Activated T-cell treated with anti-CD3 and anti-CD28 coated beads, Interleukin-2, amount 50 U/mL, for 72 hours (primary cell): ENCODE results near the gene TTYH1. TPM values are rescaled to one million over a fixed set of nuclear protein-coding genes. Genes with fewer than 3 reads are reported as not detected.
"Not testable (repeated sequence)": the region's sequence is repeated elsewhere in the genome, so short reads cannot be mapped to it uniquely, and the experiment has no call there.

Experiments used
- ATAC-seq, 2 donors: fragments of 150-1000 bp; cut with Tn5 transposase; replicated peaks in 1 of 2; 2 replicates each; pipeline ENCODE4 v1.10.0; 2021; ENCODE audit warnings: moderate library complexity in 2 of 2, mild to moderate bottlenecking in 1 of 2
- DNase-seq, 2 donors: peaks; one replicate each; pipeline ENCODE4 v3.0.0; 2021 to 2022; ENCODE audit warnings: mixed read lengths in 1 of 2
- H3K27ac Mint-ChIP-seq: one replicate; pipeline ENCODE4 v1.8.0; 2022; ENCODE audit warnings: mild to moderate bottlenecking, moderate library complexity, mixed read lengths
- H3K27me3 Mint-ChIP-seq: one replicate; pipeline ENCODE4 v1.8.0; 2022; ENCODE audit warnings: low read depth, mixed read lengths
- H3K36me3 Mint-ChIP-seq, 2 donors: one replicate each; pipeline ENCODE4 v1.8.0; 2022; ENCODE audit warnings: mixed read lengths in 2 of 2, mild to moderate bottlenecking in 1 of 2; ENCODE audit not compliant: insufficient read depth in 2 of 2
- H3K4me1 Mint-ChIP-seq: one replicate; pipeline ENCODE4 v1.8.0; 2022; ENCODE audit warnings: low read depth, mixed read lengths
- H3K4me3 Mint-ChIP-seq, 2 donors: one replicate each; pipeline ENCODE4 v1.8.0; 2022; ENCODE audit warnings: mild to moderate bottlenecking in 2 of 2, mixed read lengths in 2 of 2, moderate library complexity in 2 of 2
- H3K9me3 Mint-ChIP-seq, 2 donors: one replicate each; pipeline ENCODE4 v1.8.0; 2022; ENCODE audit warnings: mixed read lengths in 2 of 2
- total RNA-seq, 2 donors: library from RNA; stranded (reverse); gene quantifications; one replicate each; pipeline ENCODE4 v1.2.3, GENCODE V29; 2022

The TTYH1 gene
- total RNA-seq, 2 donors from 2014 or later, result 0.32 to 0.41 TPM

GRCh38 chr19:54464044-54464629 is 48.9 kb downstream of the TTYH1 start:
- Mint-ChIP-seq H3K27me3 (peaks cover 4% of the 10 kb centered on the region), H3K9me3 (no peaks in the 10 kb centered on the region), H3K4me1 (peaks cover 31% of the 10 kb centered on the region), H3K36me3 (peaks cover 3 to 9% of the 10 kb centered on the region in 2 donors), H3K4me3 (peak overlapping the region; percentile 83 to 85), H3K27ac (peak overlapping the region; percentile 85)
- ATAC-seq (peak; percentile 71 to 73), DNase-seq (peak; percentile 96 to 98)

- peak; percentile 62 to 64 for ATAC-seq
- H3K4me3 Mint-ChIP-seq, result peak overlapping the region; percentile 83 to 85
- H3K27ac Mint-ChIP-seq, result peak overlapping the region; percentile 85
- peaks cover 3 to 9% of the 10 kb centered on the region in 2 donors for H3K36me3 Mint-ChIP-seq
- no peaks in the 10 kb centered on the region for H3K9me3 Mint-ChIP-seq
- peak; percentile 93 to 94 for DNase-seq
- H3K4me1 Mint-ChIP-seq, result peaks cover 26% of the 10 kb centered on the region
- H3K27me3 Mint-ChIP-seq, result peaks cover 11% of the 10 kb centered on the region
Measured at GRCh38 chr19:54464630-54465425, 49.6 kb downstream of the TTYH1 start.

GRCh38 chr19:54465426-54466109 is 50.3 kb downstream of the TTYH1 start:
- peaks cover 3 to 9% of the 10 kb centered on the region in 2 donors for H3K36me3 Mint-ChIP-seq
- peaks cover 31% of the 10 kb centered on the region for H3K4me1 Mint-ChIP-seq
- H3K27me3 Mint-ChIP-seq, result peaks cover 18% of the 10 kb centered on the region
- peak overlapping the region; percentile 48 for H3K27ac Mint-ChIP-seq
- no peak for ATAC-seq
- no peak for DNase-seq
- peak overlapping the region; percentile 77 to 79 for H3K4me3 Mint-ChIP-seq
- no peaks in the 10 kb centered on the region for H3K9me3 Mint-ChIP-seq

GRCh38 chr19:54466110-54466480 is 50.8 kb downstream of the TTYH1 start:
- not testable (repeated sequence) for ATAC-seq
- H3K27ac Mint-ChIP-seq, result peak overlapping the region; percentile 48
- H3K4me1 Mint-ChIP-seq, result peaks cover 35% of the 10 kb centered on the region

GRCh38 chr19:54469496-54469934 is 54.3 kb downstream of the TTYH1 start:
- H3K27ac Mint-ChIP-seq, result no peak overlapping the region
- no peaks in the 10 kb centered on the region for H3K9me3 Mint-ChIP-seq
- H3K4me1 Mint-ChIP-seq, result peaks cover 30% of the 10 kb centered on the region
- H3K4me3 Mint-ChIP-seq, result no peak overlapping the region
- peaks cover 34% of the 10 kb centered on the region for H3K27me3 Mint-ChIP-seq
- no peak for DNase-seq
- H3K36me3 Mint-ChIP-seq, result peaks cover 0 to 6% of the 10 kb centered on the region in 2 donors
- no peak for ATAC-seq

More at GRCh38 chr19:54466110-54466480, 50.8 kb downstream of the TTYH1 start:
- Mint-ChIP-seq H3K27me3 (peaks cover 21% of the 10 kb centered on the region), H3K4me3 (peak overlapping the region; percentile 77 to 79)
- DNase-seq, H3K9me3 Mint-ChIP-seq, H3K36me3 Mint-ChIP-seq: not testable (repeated sequence)

GRCh38 chr19:54470276-54470887 is 55.1 kb downstream of the TTYH1 start:
- no peaks in the 10 kb centered on the region for H3K9me3 Mint-ChIP-seq
- ATAC-seq (peak in 1 of 2 donors; percentile 18), DNase-seq (no peak)
- no peak overlapping the region for H3K27ac Mint-ChIP-seq
- H3K27me3 Mint-ChIP-seq, result peaks cover 34% of the 10 kb centered on the region
- peaks cover 0 to 4% of the 10 kb centered on the region in 2 donors for H3K36me3 Mint-ChIP-seq
- peak overlapping the region; percentile 23 to 56 for H3K4me3 Mint-ChIP-seq
- peaks cover 25% of the 10 kb centered on the region for H3K4me1 Mint-ChIP-seq

GRCh38 chr19:54470991-54471782 is 55.9 kb downstream of the TTYH1 start:
- Mint-ChIP-seq H3K9me3 (no peaks in the 10 kb centered on the region), H3K27me3 (peaks cover 34% of the 10 kb centered on the region), H3K4me1 (peaks cover 22% of the 10 kb centered on the region), H3K36me3 (no peaks in the 10 kb centered on the region), H3K27ac (no peak overlapping the region), H3K4me3 (peak overlapping the region; percentile 43 to 59)
- DNase-seq (no peak), ATAC-seq (peak; percentile 53 to 56)

GRCh38 chr19:54473071-54473891 is 58.0 kb downstream of the TTYH1 start, which contains the start of gene CDC42EP5:
TSS of gene CDC42EP5 (minus strand) at chr19:54473296. CDS start at chr19:54465547, 7,749 bp downstream.
- DNase-seq (no peak), ATAC-seq (peak in 1 of 2 donors; percentile 15)
- H3K27me3 Mint-ChIP-seq, result peaks cover 55% of the 10 kb centered on the region
- H3K36me3 Mint-ChIP-seq, result no peaks in the 10 kb centered on the region
- H3K9me3 Mint-ChIP-seq, result no peaks in the 10 kb centered on the region
- H3K4me3 Mint-ChIP-seq, result peak within 1 kb of the TSS; percentile 1 to 2
- no peak within 1 kb of the TSS for H3K27ac Mint-ChIP-seq
- peaks cover 22% of the 10 kb centered on the region for H3K4me1 Mint-ChIP-seq

GRCh38 chr19:54473892-54474372 is 58.7 kb downstream of the TTYH1 start:
- Mint-ChIP-seq H3K27me3 (peaks cover 55% of the 10 kb centered on the region), H3K36me3 (no peaks in the 10 kb centered on the region), H3K4me3 (no peak overlapping the region), H3K4me1 (peaks cover 22% of the 10 kb centered on the region), H3K9me3 (no peaks in the 10 kb centered on the region), H3K27ac (no peak overlapping the region)
- no peak for DNase-seq
- no peak for ATAC-seq

- ATAC-seq (no peak), DNase-seq (no peak)
- Mint-ChIP-seq H3K9me3 (no peaks in the 10 kb centered on the region), H3K36me3 (no peaks in the 10 kb centered on the region), H3K4me3 (no peak overlapping the region), H3K27ac (no peak overlapping the region), H3K4me1 (peaks cover 11% of the 10 kb centered on the region), H3K27me3 (peaks cover 49% of the 10 kb centered on the region)
Measured at GRCh38 chr19:54475706-54476105, 60.4 kb downstream of the TTYH1 start.

GRCh38 chr19:54477650-54478049 is 62.4 kb downstream of the TTYH1 start:
- ATAC-seq (no peak), DNase-seq (no peak)
- Mint-ChIP-seq H3K9me3 (no peaks in the 10 kb centered on the region), H3K36me3 (no peaks in the 10 kb centered on the region), H3K4me1 (peaks cover 17% of the 10 kb centered on the region), H3K27me3 (peaks cover 57% of the 10 kb centered on the region), H3K4me3 (no peak overlapping the region), H3K27ac (no peak overlapping the region)
